Duodenal mucosa (tissue), 2 donors: ENCODE results near the gene RHOH.
A peak's percentile ranks its signal among the peaks of the same experiment; 100 is the strongest.
"Not testable (repeated sequence)": the region's sequence is repeated elsewhere in the genome, so short reads cannot be mapped to it uniquely, and the experiment has no call there.

Source experiments
- H3K27ac ChIP-seq: one replicate; pipeline ENCODE4 v1.7.0; 2013; ENCODE audit warnings: low read depth, low read length
- H3K27me3 ChIP-seq, 2 donors: one replicate each; pipeline ENCODE4 v1.7.0; 2013; ENCODE audit warnings: low read length in 2 of 2, control low read depth in 1 of 2; ENCODE audit not compliant: insufficient read depth in 2 of 2, control insufficient read depth in 1 of 2
- H3K36me3 ChIP-seq, 2 donors: one replicate each; pipeline ENCODE4 v1.7.0; 2013; ENCODE audit warnings: low read length in 2 of 2, control low read depth in 1 of 2; ENCODE audit not compliant: insufficient read depth in 2 of 2, control insufficient read depth in 1 of 2
- H3K4me1 ChIP-seq, 2 donors: one replicate each; pipeline ENCODE4 v1.7.0; 2013; ENCODE audit warnings: low read length in 2 of 2, control low read depth in 1 of 2; ENCODE audit not compliant: insufficient read depth in 2 of 2, control insufficient read depth in 1 of 2
- H3K4me3 ChIP-seq, 2 donors: one replicate each; pipeline ENCODE4 v1.7.0; 2013; ENCODE audit warnings: low read length in 2 of 2, low read depth in 1 of 2
- H3K9ac ChIP-seq, 2 donors: one replicate each; pipeline ENCODE4 v1.7.0; 2013; ENCODE audit warnings: low read length in 2 of 2, low read depth in 1 of 2
- H3K9me3 ChIP-seq, 2 donors: one replicate each; pipeline ENCODE4 v1.7.0; 2013; ENCODE audit warnings: low read length in 2 of 2, control low read depth in 1 of 2; ENCODE audit not compliant: control insufficient read depth in 1 of 2

Gene RHOH

DNA sequence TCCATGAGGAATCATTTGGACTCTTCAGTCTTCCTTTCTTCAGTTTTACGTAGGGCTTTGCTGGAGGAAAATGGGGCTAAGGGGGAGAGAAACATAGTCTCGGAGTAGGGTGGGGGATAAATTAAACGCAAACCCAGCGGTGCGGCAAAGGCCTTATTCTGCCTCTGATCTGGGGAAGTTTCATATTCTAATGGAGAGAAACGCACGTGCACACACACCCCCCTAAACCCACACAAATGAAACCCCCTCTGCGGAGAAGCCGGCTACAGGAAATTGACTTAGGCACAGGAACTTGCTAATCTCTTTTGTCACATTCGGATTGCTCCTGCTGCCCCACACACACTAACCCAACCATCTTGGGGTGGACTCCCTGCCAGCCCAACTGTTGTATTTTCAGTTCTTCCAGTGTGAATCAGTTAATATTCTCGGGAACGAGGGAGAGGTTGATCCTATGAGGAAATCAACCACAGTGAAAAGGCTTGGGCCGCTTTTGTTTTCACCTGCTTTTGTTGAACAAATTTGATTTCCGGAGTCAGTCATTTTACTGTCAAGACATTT, at the start of gene RHOH:
Gene RHOH, plus strand, starts transcription at position 308 of the 558 bp plus-strand sequence. CDS start 46,356 bp downstream, outside the sequence.
- Histone ChIP-seq H3K4me3 (peak within 1 kb of the TSS; percentile 68 to 73), H3K27me3 (no peaks in the 10 kb centered on the region), H3K27ac (peak within 1 kb of the TSS; percentile 79), H3K9me3 (no peaks in the 10 kb centered on the region), H3K4me1 (peaks cover 11 to 22% of the 10 kb centered on the region in 2 donors), H3K9ac (peak within 1 kb of the TSS; percentile 75 to 87), H3K36me3 (no peaks in the 10 kb centered on the region)

- H3K9ac ChIP-seq, H3K4me3 ChIP-seq, H3K27ac ChIP-seq, H3K27me3 ChIP-seq, H3K4me1 ChIP-seq, H3K9me3 ChIP-seq: not testable (repeated sequence)
- H3K36me3 ChIP-seq, result peaks cover 5 to 16% of the 10 kb centered on the region in 2 donors
Measured at GRCh38 chr4:40147490-40147889, 49.3 kb upstream of the RHOH start.

DNA sequence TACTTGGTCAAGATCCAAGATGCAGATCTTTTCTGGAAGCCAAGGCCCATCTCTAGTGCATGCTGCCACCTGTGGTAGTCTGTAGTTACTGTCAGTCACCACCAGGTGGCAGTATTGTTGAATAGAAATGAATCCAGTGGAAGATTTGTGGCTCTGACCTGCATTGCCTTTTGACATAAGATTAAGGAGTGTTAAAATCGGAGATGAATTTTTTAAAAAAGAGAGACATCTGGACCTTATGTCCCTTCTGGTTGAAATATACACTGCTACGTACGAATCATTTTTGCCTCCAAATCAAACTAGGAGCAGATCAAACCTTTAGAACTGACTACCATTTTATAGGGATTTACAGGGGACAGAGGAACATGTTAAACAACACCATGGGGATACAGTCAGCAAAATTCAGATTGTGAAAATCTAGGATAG, 46.9 kb upstream of the RHOH start:
- Histone ChIP-seq H3K27me3 (no peaks in the 10 kb centered on the region), H3K9ac (no peak overlapping the region), H3K27ac (no peak overlapping the region), H3K4me3 (no peak overlapping the region), H3K36me3 (no peaks in the 10 kb centered on the region), H3K9me3 (no peaks in the 10 kb centered on the region), H3K4me1 (peaks cover 0 to 6% of the 10 kb centered on the region in 2 donors)

- Histone ChIP-seq H3K4me1 (peaks cover 0 to 6% of the 10 kb centered on the region in 2 donors), H3K9ac (no peak overlapping the region), H3K9me3 (no peaks in the 10 kb centered on the region), H3K27ac (no peak overlapping the region), H3K4me3 (no peak overlapping the region), H3K27me3 (no peaks in the 10 kb centered on the region), H3K36me3 (no peaks in the 10 kb centered on the region)
Measured at GRCh38 chr4:40150932-40151331, 45.9 kb upstream of the RHOH start.

GRCh38 chr4:40152637-40153036, 44.2 kb upstream of the RHOH start:
- Histone ChIP-seq H3K9me3 (no peaks in the 10 kb centered on the region), H3K27ac (no peak overlapping the region), H3K36me3 (no peaks in the 10 kb centered on the region), H3K4me1 (peaks cover 0 to 6% of the 10 kb centered on the region in 2 donors), H3K9ac (no peak overlapping the region), H3K4me3 (no peak overlapping the region), H3K27me3 (no peaks in the 10 kb centered on the region)

DNA sequence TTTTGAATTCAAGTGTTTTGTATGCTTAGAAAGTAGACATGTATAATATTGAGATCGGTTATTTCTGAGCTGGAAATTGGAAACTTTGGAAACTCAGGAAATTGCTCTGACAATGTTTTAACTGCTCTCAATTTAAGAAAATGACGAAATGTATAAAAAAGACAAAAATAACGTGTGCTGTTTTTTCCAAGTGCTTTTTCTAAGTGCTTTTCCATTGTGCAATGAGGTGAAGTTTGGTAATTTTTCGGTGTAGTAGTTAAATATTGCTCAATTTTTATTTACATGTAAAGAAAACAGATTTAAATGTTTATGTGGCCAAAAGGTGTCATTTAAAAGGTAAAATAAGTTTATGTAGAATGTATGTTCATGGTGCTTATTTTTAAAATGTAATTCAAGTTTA, 39.4 kb upstream of the RHOH start:
- Histone ChIP-seq H3K9me3 (no peaks in the 10 kb centered on the region), H3K4me1 (no peaks in the 10 kb centered on the region), H3K4me3 (no peak overlapping the region), H3K27me3 (no peaks in the 10 kb centered on the region), H3K9ac (no peak overlapping the region), H3K36me3 (no peaks in the 10 kb centered on the region), H3K27ac (no peak overlapping the region)

GRCh38 chr4:40160258-40160657, 36.6 kb upstream of the RHOH start:
- no peaks in the 10 kb centered on the region for H3K36me3 ChIP-seq
- H3K27me3 ChIP-seq, result no peaks in the 10 kb centered on the region
- H3K4me1 ChIP-seq, result no peaks in the 10 kb centered on the region
- no peak overlapping the region for H3K4me3 ChIP-seq
- no peak overlapping the region for H3K27ac ChIP-seq
- no peaks in the 10 kb centered on the region for H3K9me3 ChIP-seq
- H3K9ac ChIP-seq, result no peak overlapping the region

- no peak overlapping the region for H3K27ac ChIP-seq
- no peak overlapping the region for H3K4me3 ChIP-seq
- H3K4me1 ChIP-seq, result no peaks in the 10 kb centered on the region
- no peaks in the 10 kb centered on the region for H3K27me3 ChIP-seq
- H3K36me3 ChIP-seq, result no peaks in the 10 kb centered on the region
- no peak overlapping the region for H3K9ac ChIP-seq
- no peaks in the 10 kb centered on the region for H3K9me3 ChIP-seq
Measured at GRCh38 chr4:40164459-40164858, 32.4 kb upstream of the RHOH start.

- Histone ChIP-seq H3K36me3 (no peaks in the 10 kb centered on the region), H3K4me3 (no peak overlapping the region), H3K27ac (no peak overlapping the region), H3K9ac (no peak overlapping the region), H3K27me3 (no peaks in the 10 kb centered on the region), H3K9me3 (no peaks in the 10 kb centered on the region), H3K4me1 (no peaks in the 10 kb centered on the region)
Measured at GRCh38 chr4:40165916-40166315, 30.9 kb upstream of the RHOH start.

DNA sequence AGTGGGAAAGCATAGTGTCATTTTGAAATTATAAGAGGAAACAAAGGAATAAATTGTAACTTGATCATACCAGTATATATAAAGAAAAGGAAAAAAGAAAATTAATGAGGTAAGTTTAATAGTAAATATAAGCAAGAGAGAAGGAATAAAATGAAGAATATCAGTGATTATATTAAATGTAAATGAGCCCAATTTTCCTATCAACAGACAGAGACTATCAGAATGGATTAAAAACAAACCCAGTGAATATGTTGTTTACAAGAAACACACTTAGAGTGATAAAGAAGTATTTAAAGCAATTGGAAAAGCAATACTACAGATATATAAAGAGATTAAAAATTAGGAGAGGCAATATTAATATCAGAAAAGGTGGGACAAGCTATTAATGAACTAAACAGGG, 28.8 kb upstream of the RHOH start:
- no peaks in the 10 kb centered on the region for H3K36me3 ChIP-seq
- no peaks in the 10 kb centered on the region for H3K9me3 ChIP-seq
- no peak overlapping the region for H3K4me3 ChIP-seq
- H3K9ac ChIP-seq, result no peak overlapping the region
- no peaks in the 10 kb centered on the region for H3K27me3 ChIP-seq
- peaks cover 0 to under 1% of the 10 kb centered on the region in 2 donors for H3K4me1 ChIP-seq
- H3K27ac ChIP-seq, result no peak overlapping the region

DNA sequence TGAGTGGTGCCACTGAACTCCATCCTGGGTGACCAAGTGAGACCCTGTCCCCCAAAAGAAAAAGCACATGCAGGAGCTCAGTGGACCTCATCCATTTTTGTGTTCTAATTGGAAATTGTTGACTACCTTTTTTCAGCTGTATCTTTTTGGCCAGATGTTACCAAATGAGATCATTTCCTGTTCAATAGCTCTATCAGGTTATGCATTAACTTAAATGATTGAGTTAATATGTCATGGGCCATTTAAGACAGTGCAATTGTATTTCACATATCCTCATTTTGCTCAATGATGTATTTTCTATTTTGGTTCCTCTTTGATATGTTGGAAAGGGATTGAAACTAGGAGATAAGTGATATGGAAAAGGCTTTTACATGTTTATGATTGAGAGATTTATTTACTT, 26.2 kb upstream of the RHOH start:
- H3K4me3 ChIP-seq, result no peak overlapping the region
- no peaks in the 10 kb centered on the region for H3K27me3 ChIP-seq
- H3K36me3 ChIP-seq, result no peaks in the 10 kb centered on the region

More for the DNA sequence above, 26.2 kb upstream of the RHOH start:
- no peaks in the 10 kb centered on the region for H3K9me3 ChIP-seq
- peaks cover 0 to 4% of the 10 kb centered on the region in 2 donors for H3K4me1 ChIP-seq
- no peak overlapping the region for H3K27ac ChIP-seq
- H3K9ac ChIP-seq, result no peak overlapping the region
